Measurements from ENCODE around the gene PRKCA. TPM values are rescaled to one million over a fixed set of nuclear protein-coding genes. Genes with fewer than 3 reads are reported as not detected.
A peak's percentile ranks its signal among the peaks of the same experiment; 100 is the strongest.

PRKCA gene
- total RNA-seq, 6 experiments from 2014 or later, result 81.2 to 106 (median 92.9) TPM

DNA sequence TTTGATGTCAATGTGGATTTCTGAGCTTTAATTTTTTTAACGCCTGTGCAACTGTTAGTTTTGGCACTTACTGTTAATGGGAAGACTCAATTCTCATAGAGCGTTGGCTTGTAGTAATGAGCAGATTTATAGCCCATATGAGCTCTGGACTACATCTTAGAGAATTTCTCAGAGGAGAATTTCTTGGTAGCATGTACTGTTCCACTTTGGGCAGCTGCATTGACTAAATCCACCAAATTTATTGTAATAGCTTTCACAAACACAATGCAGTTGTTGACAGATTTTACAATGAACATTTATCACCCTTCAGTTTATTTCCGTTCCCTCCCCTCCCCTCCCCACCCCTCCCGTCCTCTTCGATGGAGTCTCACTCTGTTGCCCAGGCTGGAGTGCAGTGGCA lies 193.9 kb downstream of the PRKCA start:
- Mint-ChIP-seq H3K9me3 (no peaks in the 10 kb centered on the region), H3K27ac (peak overlapping the region; percentile 51; the same call in 1 of the 2 replicates), H3K4me3 (no peak overlapping the region), H3K36me3 (ENCODE audit: low read depth) (peaks cover 27% of the 10 kb centered on the region), H3K27me3 (ENCODE audit: insufficient read depth) (no peaks in the 10 kb centered on the region), H3K4me1 (ENCODE audit: low read depth) (peaks cover 69% of the 10 kb centered on the region)
- no peak for DNase-seq
- TF ChIP-seq, protein P1, sequence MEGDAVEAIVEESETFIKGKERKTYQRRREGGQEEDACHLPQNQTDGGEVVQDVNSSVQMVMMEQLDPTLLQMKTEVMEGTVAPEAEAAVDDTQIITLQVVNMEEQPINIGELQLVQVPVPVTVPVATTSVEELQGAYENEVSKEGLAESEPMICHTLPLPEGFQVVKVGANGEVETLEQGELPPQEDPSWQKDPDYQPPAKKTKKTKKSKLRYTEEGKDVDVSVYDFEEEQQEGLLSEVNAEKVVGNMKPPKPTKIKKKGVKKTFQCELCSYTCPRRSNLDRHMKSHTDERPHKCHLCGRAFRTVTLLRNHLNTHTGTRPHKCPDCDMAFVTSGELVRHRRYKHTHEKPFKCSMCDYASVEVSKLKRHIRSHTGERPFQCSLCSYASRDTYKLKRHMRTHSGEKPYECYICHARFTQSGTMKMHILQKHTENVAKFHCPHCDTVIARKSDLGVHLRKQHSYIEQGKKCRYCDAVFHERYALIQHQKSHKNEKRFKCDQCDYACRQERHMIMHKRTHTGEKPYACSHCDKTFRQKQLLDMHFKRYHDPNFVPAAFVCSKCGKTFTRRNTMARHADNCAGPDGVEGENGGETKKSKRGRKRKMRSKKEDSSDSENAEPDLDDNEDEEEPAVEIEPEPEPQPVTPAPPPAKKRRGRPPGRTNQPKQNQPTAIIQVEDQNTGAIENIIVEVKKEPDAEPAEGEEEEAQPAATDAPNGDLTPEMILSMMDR (IDR thresholded peaks at IDR 0.05), result no peak

DNA sequence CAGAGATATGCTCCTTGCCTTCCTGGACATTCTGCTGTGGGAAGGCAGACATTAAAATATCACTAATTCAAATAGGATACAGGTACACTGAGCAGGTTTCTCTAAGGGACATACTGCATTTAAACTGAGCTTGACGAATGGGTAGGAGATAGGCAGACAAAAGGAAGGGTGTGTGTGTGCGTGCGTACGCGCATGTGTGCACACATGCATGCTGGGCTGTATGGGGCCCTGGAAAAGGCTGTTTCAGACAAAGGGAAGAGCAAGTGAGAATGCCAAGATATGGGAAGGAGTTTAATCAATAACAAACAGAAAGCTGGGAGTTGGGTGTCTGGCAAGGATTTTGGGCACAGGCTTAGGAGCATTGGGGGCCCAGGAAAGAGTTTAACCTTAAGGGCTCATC lies 196.2 kb downstream of the PRKCA start:
- no peak overlapping the region for H3K4me3 Mint-ChIP-seq
- no peaks in the 10 kb centered on the region for H3K9me3 Mint-ChIP-seq
- H3K36me3 Mint-ChIP-seq (ENCODE audit: low read depth), result peaks cover 24% of the 10 kb centered on the region
- H3K27me3 Mint-ChIP-seq (ENCODE audit: insufficient read depth), result no peaks in the 10 kb centered on the region
- H3K4me1 Mint-ChIP-seq (ENCODE audit: low read depth), result peaks cover 55% of the 10 kb centered on the region
- H3K27ac Mint-ChIP-seq, result no peak overlapping the region; the same call in 1 of the 2 replicates
- TF ChIP-seq, protein P1 (IDR thresholded peaks at IDR 0.05), result no peak
- DNase-seq, result no peak

DNA sequence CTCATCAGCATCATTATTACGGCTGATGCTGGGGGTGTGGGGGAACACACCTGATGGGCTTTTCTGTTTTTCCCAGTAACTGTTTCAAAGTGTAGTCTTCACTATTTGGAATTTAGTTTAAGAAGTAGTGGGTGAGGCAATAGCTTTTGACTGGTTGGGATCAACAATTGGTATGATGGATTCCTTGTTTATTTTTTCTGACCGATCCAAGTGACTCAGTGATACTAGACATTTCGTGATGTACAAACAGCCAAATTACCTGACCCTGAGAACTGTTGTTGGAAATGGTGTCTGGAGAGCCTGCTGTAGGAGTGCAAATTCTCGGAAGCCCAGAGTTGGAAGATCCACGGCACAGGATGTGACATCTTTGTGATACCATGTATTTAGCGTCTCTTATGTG lies 204.2 kb downstream of the PRKCA start:
- no peaks in the 10 kb centered on the region for H3K9me3 Mint-ChIP-seq
- H3K27ac Mint-ChIP-seq, result peak overlapping the region; percentile 92
- H3K4me3 Mint-ChIP-seq, result peak overlapping the region; percentile 10; the same call in 1 of the 2 replicates
- TF ChIP-seq, protein P1 (IDR thresholded peaks at IDR 0.05), result no peak
- no peak for DNase-seq
- H3K27me3 Mint-ChIP-seq (ENCODE audit: insufficient read depth), result peaks cover 2% of the 10 kb centered on the region; the same call in 1 of the 2 replicates
- H3K4me1 Mint-ChIP-seq (ENCODE audit: low read depth), result peaks cover 64% of the 10 kb centered on the region
- H3K36me3 Mint-ChIP-seq (ENCODE audit: low read depth), result peaks cover 9% of the 10 kb centered on the region; the same call in 1 of the 2 replicates

DNA sequence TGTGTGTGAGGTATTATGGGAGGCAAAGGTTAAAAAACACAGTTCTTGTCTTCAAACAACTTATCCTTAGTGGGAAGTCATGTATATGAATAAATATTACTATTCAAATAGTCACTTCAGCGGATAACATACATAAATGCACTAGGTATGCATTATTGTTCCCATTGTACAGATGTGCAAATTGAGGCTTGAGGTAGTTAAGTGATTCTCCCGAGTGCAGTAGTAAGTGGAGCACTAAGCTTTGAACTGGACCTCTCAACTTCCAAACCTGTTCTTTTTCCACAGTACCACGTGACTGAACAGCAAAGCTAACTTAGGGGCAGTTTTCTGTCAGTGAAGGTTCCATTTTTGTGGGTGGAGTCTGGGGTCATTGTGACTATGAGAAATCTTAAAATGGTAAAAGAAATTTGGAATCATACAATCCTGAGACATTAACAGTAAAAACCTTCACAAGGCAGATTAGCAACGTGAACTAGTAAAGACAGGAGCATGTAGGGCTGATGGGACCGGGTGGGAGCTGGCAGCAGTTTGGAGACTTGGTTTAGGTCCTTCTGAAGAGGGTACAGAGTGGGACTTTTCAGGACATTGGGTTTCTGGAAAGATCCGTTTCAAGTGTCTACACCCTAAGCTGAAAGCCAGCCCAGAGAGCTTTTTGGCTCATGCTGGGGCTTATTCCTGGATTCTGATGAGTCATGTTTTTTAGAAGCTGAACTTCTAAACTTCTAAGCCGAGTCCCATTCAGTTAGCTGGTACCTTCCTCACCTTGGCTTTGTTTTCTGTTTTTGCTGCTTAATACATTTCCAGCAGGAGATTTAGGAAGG lies 204.9 kb downstream of the PRKCA start:
- Mint-ChIP-seq H3K4me1 (ENCODE audit: low read depth) (peaks cover 65% of the 10 kb centered on the region), H3K36me3 (ENCODE audit: low read depth) (peaks cover 9% of the 10 kb centered on the region; the same call in 1 of the 2 replicates), H3K27ac (peak overlapping the region; percentile 92), H3K9me3 (no peaks in the 10 kb centered on the region), H3K27me3 (ENCODE audit: insufficient read depth) (peaks cover 2% of the 10 kb centered on the region; the same call in 1 of the 2 replicates), H3K4me3 (peak overlapping the region; percentile 69)
- TF ChIP-seq, protein P1 (IDR thresholded peaks at IDR 0.05), result no peak
- DNase-seq, result peak; percentile 64

DNA sequence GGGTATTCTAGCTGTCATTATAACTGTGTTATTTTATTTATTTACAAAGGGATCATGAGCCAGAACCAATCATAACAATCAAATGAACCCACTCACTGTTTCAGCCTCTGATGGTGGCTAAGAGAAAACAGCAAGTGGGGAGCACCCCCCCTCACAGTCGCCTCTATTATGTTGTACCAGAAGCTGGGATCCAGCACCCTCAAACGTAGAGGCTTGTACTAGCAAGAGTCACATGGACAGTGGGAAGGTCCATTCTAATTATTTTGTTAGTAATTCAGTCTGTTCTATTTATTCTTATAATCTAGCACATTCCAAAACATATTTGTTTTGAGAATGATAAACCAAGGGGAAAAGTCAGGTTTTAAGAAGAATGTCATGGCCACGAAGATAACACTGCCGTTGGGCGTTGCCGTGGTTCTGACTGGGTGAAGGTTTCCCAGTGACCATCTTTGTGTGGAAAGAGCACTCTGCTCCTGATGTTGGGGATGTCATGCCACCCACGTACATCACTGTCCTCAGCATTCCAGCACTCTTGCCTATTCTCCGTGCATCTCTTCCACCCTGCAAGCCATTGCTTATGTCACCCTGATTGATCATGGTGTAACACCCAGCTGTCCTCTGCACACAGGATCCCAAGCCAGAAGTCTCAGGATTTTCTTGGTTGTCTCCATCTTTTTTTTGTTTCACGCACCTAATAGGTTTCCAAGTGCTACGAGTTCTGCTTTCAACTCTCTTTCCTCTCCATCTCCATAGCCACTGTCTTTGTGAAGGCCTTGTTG lies 205.8 kb downstream of the PRKCA start:
- Mint-ChIP-seq H3K27ac (peak overlapping the region; percentile 92), H3K27me3 (ENCODE audit: insufficient read depth) (peaks cover 2% of the 10 kb centered on the region; the same call in 1 of the 2 replicates), H3K36me3 (ENCODE audit: low read depth) (peaks cover 9% of the 10 kb centered on the region; the same call in 1 of the 2 replicates), H3K9me3 (no peaks in the 10 kb centered on the region), H3K4me1 (ENCODE audit: low read depth) (peaks cover 60% of the 10 kb centered on the region), H3K4me3 (peak overlapping the region; percentile 69)
- no peak for DNase-seq
- TF ChIP-seq, protein P1 (IDR thresholded peaks at IDR 0.05), result no peak

Data from HFFc6 (cell line).